Activated CD4-positive, CD25-positive, alpha-beta regulatory T cell (primary cell): Measurements from ENCODE around the gene SUMF1.
"Not testable (repeated sequence)": the region's sequence is repeated elsewhere in the genome, so short reads cannot be mapped to it uniquely, and the experiment has no call there.

Source experiments
- DNase-seq, 4 experiments: peaks; one replicate each; lab custom pipeline; 2025; lab: John Stamatoyannopoulos, UW

The SUMF1 gene

GRCh38 chr3:4461468-4462090 is 5.5 kb downstream of the SUMF1 start:
- no peak for DNase-seq

GRCh38 chr3:4460334-4460733 is 6.7 kb downstream of the SUMF1 start:
- no peak for DNase-seq

DNA sequence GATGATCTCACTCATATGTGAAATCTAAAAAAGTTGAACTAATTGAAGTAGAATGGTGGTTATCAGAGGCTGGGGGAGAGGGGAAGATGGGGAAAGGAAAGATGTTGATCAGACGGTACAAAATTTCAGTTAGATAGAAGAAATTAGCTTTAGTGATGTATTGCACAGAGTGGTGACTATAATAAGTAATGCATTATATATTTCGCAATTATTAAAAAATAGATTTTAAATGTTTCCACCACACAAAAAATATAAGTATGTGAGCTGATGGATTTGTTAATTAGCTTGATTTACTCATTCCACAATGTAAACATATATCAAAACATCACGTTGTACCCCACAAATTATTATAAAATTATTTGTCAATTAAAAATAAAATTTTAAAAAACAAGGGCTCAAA is 8.1 kb downstream of the SUMF1 start:
- no peak for DNase-seq

DNA sequence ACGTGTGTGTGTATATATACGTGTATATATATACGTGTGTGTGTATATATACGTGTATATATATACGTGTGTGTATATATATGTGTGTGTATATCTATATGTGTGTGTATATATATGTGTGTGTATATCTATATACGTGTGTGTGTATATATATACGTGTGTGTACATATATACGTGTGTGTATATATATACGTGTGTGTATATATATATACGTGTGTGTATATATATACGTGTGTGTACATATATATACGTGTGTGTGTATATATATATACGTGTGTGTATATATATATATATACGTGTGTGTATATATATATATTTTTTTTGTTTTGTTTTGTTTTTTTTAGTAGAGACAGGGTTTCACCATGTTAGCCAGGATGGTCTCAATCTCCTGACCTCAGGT is 10.3 kb downstream of the SUMF1 start:
- DNase-seq: not testable (repeated sequence)

- no peak for DNase-seq
Measured at GRCh38 chr3:4454142-4454541, 12.9 kb downstream of the SUMF1 start.

- no peak for DNase-seq
Measured at GRCh38 chr3:4449043-4449805, 17.8 kb downstream of the SUMF1 start.

- no peak for DNase-seq
Measured at GRCh38 chr3:4448187-4448586, 18.9 kb downstream of the SUMF1 start.

GRCh38 chr3:4447295-4447999 is 19.6 kb downstream of the SUMF1 start:
- no peak for DNase-seq

GRCh38 chr3:4440951-4441350 is 26.1 kb downstream of the SUMF1 start:
- DNase-seq: no peak

DNA sequence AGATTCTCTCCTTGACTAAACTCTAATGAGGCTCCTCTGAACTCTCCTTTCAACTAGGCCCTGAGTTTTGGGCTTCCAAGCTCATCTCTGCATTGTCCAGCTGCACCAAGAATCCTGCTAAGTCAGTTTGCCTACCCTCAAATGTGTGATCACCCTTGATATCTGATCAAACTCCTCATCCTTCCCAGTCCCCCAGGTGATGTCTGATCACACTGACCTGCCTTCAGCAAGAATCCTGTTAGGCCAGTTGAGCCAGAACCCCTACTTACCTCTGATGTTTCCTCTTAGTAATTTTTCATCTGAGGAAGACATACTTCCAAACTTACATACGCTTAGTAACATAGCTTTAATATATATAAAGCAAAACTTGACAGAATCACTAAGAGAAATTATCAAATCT is 28.8 kb downstream of the SUMF1 start:
- DNase-seq: no peak

DNA sequence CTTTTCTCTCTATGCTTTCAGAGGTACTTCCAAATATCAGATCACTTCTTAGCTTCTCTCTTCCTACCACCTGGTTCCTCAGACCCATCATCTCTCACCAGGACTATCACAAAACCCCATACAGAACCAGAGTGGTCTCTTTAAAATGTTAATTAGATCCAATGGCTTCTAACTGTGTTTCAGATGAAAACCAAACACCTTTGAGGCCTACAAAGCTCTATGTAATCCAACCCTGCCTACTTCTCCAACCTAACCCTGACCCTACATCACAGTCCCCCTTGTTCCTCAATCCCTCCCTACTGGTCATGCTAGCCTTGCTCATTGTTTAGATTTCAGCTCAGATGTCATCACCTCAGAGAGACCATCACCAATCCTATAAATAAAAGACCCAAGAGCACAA is 34.8 kb downstream of the SUMF1 start:
- DNase-seq: no peak

DNA sequence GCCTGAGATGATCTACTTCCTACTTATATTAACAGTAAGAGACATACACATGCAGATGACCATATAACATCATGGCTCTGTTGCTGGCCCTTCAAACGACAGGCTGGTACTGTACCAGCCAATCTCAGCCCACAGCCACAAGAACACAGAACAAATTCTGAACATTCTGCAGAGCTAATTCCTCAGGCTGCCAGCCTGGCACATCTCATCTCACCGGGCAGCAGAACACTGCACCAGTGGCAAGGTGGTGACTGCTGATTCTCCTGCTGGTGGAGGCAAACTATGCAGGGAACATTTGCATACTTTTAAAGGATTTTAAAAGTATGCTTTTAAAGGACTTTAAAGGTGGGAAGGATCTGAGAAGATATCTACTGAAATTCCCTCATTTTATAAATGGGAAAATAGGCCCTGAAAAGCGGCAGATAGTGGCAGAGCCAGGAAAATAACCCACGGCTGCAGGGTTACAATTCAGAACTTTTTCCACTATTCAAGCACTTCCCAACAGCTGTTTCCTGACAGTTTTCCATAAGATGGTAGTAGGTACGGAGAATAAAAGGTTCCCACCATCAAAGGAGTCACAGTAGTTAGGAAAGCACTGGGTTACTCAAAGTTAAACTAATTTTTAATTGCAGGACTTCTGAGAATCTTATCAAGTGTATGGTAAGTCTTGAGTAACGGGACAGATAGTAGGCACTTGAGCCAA is 37.3 kb downstream of the SUMF1 start:
- DNase-seq: no peak

DNA sequence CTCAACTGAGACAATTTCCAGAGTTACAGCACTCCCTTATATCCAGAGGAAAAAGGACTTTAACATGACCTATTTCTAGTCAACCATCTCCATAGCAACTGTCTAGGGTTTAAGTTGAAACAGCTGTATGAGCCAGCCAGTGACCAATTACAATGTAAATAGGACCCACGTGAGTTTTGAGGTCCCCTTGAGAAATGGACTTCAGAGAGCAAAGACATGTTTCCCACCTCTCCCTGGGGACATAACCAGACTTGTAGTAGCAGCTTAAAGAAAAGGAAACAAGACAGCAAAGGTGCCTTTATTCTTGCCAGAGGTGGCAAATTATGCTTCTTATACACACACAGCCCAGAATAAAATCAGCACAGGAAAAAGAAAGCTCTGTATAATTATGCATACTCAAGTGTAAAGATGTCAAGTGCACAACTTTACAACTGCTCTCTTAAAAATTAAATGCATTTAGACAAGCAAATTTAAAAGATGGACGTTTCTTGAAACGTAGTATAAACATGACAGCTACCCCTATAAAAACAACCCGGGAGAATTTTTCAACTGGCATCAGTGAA is 40.2 kb downstream of the SUMF1 start:
- no peak for DNase-seq

DNA sequence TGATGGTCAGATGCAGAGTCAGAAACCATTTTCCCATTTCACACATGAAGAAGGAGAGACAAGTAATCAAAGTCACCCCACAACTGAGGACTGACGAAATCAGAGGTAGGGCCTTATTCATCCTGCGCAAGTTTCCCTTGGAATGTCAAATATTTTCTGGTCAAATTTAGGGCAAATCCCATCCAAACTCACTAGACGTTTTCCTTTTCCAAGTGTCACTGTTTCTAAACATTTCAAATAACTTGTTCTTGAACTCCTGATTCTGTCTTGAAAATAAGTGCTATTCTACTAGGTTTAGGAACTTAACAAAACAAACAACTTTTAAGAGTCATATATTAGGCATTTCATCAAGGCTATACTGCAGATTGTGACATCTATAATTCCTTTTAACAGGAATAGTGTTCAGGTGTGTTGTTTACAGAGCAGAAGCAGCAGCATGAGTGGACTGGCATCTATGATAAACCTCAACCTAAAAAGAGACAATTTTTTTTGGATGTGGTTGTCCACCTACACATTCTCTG is 40.7 kb downstream of the SUMF1 start:
- DNase-seq: no peak

DNA sequence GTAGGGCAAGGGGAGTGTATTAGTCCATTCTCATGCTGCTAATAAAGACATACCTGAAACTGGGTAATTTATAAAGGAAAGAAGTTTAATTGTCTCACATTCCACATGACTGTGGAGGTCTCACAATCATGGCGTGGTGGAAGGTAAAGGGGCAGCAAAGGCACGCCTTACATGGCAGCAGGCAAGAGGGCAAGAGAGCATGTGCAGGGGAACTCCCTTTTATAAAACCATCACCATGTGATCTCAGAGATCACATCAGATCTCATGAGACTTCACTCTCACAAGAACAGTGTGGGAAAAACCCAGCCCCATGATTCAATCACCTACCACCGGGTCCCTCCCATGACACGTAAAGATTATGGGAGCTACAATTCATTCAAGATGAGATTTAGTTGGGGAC is 41.4 kb downstream of the SUMF1 start:
- no peak for DNase-seq

DNA sequence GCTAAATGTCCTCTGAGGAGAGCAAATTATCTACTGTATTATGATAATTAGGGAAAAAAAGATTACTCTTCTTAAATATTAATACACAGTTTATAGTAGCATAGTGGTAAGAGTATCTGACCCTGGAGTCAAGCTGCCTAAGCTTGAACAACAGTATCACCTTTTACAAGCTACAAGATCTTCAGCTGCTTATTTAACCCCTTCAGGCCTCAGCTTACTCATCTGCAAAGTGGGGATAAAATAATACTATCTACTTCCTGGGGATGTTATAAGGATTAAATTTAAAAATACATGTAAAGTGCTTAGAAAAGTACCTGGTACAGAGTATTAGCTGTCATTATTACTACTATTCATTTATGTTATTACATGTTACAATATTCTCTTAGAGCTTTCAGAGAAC is 42.0 kb downstream of the SUMF1 start:
- DNase-seq: no peak

- DNase-seq: no peak
Measured at GRCh38 chr3:4421121-4421520, 45.9 kb downstream of the SUMF1 start.

- no peak for DNase-seq
Measured at GRCh38 chr3:4419920-4420319, 47.1 kb downstream of the SUMF1 start.

DNA sequence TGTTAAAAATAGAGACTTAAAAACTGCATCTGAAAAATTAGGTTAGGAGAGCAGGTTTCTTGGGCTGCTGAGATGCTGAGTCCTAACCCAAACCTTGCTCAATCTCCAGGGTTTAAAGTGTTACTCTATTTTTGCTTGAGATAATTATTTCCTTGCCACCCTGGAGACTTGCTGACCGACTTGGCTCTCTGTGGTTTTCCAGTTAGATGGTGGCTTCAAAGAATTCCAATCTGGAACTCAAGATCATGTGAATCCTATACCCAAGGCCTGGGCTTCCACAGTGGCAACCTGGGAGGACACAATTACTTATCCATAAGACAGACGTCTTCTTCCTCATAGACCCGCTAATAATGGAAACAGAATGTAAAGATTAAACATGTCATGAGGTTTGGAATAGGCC is 47.7 kb downstream of the SUMF1 start:
- no peak for DNase-seq

GRCh38 chr3:4418156-4418555 is 48.9 kb downstream of the SUMF1 start:
- no peak for DNase-seq

DNA sequence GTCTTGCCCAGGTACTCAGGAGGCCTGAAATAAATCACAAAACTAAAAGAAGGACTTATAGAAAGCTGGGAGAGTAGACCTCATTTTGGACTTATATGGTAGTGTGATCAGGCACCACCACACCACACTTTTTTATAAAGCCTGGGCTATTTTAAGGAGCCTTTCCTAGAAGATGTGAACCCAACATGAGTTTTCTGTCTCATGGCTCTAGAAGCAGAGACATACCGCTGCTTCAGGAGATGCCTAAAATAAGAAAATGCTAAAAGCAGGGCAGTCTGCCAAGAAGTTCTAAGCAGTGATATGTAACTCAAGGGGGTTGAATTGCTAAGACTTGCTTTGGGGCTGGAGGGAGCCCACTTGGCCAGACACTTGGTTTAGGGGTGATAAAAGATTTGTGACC is 49.6 kb downstream of the SUMF1 start:
- no peak for DNase-seq

GRCh38 chr3:4416961-4417360 is 50.1 kb downstream of the SUMF1 start:
- no peak for DNase-seq
